Measurements from ENCODE around the gene PAGR1.

- TF ChIP-seq CTCF (IDR thresholded peaks at IDR 0.05) = no peak
- no peak for TF ChIP-seq POLR2A (IDR thresholded peaks at IDR 0.05)
These were observed 48.9 kb upstream of the PAGR1 start for GRCh38 chr16:29767062-29767461.

All from lower leg skin (tissue), 3 donors.